Measurements from ENCODE around the gene SELENOP. TPM values are rescaled to one million over a fixed set of nuclear protein-coding genes. Genes with fewer than 3 reads are reported as not detected.

Gene SELENOP
- polyA plus RNA-seq, 2 donors, result 32.2 to 63.5 TPM

DNA sequence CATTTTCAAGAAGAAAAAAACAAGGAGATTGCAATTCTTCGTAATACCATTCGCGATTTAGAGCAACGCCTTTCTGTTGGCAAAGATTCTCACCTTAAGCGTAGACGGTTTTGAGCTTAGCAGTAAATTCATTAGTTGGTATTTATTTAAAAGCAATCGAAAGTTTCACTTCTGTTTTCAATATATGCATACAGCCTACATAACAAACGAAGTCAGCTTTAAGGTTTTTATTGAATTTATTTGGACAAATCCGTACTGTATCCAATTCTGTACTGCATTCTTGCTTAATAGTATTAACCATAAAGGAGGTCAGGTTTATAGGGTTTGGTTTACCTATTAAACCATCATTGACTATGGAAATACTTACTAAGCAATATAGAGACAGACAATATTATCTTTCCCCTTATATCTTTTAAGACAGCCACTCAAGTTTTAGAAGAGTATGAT, 12.0 kb downstream of the SELENOP start:
- no peaks in the 10 kb centered on the region for H3K4me1 ChIP-seq (ENCODE audit: control insufficient read depth in 2 of 2, insufficient read depth in 2 of 2, low read length in 1 of 2)
- no peaks in the 10 kb centered on the region for H3K27me3 ChIP-seq (ENCODE audit: control insufficient read depth in 1 of 2, insufficient read depth in 2 of 2, low read length in 2 of 2)
- peaks cover 0 to 5% of the 10 kb centered on the region in 2 donors for H3K36me3 ChIP-seq (ENCODE audit: control insufficient read depth in 2 of 2, insufficient read depth in 2 of 2, low read length in 1 of 2)
- WGBS, 2 donors, result 91 to 94% methylated on average over 9 of the region's 9 CpGs
- H3K9me3 ChIP-seq (ENCODE audit: control insufficient read depth in 2 of 2, insufficient read depth in 1 of 2, low read depth in 1 of 2, low read length in 1 of 2), result no peaks in the 10 kb centered on the region
- H3K4me3 ChIP-seq (ENCODE audit: low read depth in 1 of 2, low read length in 2 of 2), result no peak overlapping the region
- H3K27ac ChIP-seq (ENCODE audit: low read depth in 2 of 2, low read length in 1 of 2), result no peak overlapping the region

DNA sequence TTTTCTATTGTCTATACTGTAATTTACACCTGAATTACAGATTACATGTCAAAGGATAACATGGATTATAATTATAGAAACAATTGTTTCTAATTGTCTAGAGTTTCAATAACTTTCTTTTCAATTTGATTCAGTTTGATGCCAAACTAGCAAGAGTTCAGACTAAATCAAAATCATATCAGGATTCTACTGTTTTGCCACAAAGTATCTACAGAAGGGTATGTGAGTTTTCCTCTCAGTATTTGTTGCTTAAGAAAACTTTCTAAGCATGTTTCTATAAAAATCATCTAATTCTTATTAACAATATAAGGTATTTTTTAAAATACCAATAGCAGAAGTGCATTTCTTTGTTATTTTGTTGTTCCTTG, 12.5 kb downstream of the SELENOP start:
- Histone ChIP-seq H3K27ac (ENCODE audit: low read depth in 2 of 2, low read length in 1 of 2) (no peak overlapping the region), H3K4me3 (ENCODE audit: low read depth in 1 of 2, low read length in 2 of 2) (no peak overlapping the region), H3K36me3 (ENCODE audit: control insufficient read depth in 2 of 2, insufficient read depth in 2 of 2, low read length in 1 of 2) (peaks cover 0 to 5% of the 10 kb centered on the region in 2 donors), H3K27me3 (ENCODE audit: control insufficient read depth in 1 of 2, insufficient read depth in 2 of 2, low read length in 2 of 2) (no peaks in the 10 kb centered on the region), H3K4me1 (ENCODE audit: control insufficient read depth in 2 of 2, insufficient read depth in 2 of 2, low read length in 1 of 2) (no peaks in the 10 kb centered on the region), H3K9me3 (ENCODE audit: control insufficient read depth in 2 of 2, insufficient read depth in 1 of 2, low read depth in 1 of 2, low read length in 1 of 2) (no peaks in the 10 kb centered on the region)

DNA sequence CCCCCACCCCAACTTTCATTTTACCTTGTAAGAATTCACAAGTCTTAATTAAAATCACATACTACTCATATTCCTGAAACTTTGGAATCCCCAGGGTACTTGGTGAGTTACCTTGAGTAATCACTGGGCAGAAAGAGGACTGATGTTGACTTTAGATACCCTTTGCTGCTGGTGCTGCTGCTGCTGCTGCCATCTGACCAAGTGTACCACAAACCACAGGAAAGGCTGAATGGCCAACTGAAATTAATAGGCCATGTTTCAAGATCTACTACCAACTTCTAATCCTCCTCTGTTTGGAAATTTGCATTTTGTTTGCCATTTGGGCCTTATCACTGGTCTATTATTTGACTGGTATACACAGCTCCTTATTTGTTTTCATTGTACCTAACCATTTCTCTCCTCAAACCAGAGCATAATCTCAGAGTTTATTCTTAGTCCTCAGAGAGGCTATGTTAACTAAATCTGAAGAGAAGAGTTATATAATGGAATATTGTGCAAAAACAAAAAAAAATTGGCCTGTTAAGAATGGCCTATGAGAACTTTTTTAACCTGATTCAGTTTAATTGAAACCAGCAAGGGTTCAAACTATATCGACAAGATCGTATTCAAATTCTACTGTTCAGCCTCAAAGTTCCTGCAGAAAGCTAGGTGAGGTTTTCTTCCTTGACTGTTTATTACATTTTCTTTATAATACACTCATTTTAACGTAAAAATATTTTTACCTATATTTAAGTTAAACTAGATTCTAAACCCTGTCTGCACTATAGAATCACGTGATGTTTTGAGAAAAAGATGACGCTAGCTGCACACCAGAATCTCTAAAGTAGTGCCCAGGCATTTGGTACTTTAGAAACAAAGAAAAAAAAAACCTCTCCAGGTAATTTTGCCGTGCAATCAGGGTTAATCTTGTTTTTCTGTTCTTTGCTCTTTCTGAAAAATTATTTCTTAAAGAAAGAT, 13.1 kb downstream of the SELENOP start:
- Histone ChIP-seq H3K27ac (ENCODE audit: low read depth in 2 of 2, low read length in 1 of 2) (no peak overlapping the region), H3K27me3 (ENCODE audit: control insufficient read depth in 1 of 2, insufficient read depth in 2 of 2, low read length in 2 of 2) (no peaks in the 10 kb centered on the region), H3K4me1 (ENCODE audit: control insufficient read depth in 2 of 2, insufficient read depth in 2 of 2, low read length in 1 of 2) (no peaks in the 10 kb centered on the region), H3K36me3 (ENCODE audit: control insufficient read depth in 2 of 2, insufficient read depth in 2 of 2, low read length in 1 of 2) (peaks cover 0 to 5% of the 10 kb centered on the region in 2 donors), H3K4me3 (ENCODE audit: low read depth in 1 of 2, low read length in 2 of 2) (no peak overlapping the region), H3K9me3 (ENCODE audit: control insufficient read depth in 2 of 2, insufficient read depth in 1 of 2, low read depth in 1 of 2, low read length in 1 of 2) (no peaks in the 10 kb centered on the region)
- WGBS, 2 donors, result 90 to 92% methylated on average over 6 of the region's 6 CpGs

DNA sequence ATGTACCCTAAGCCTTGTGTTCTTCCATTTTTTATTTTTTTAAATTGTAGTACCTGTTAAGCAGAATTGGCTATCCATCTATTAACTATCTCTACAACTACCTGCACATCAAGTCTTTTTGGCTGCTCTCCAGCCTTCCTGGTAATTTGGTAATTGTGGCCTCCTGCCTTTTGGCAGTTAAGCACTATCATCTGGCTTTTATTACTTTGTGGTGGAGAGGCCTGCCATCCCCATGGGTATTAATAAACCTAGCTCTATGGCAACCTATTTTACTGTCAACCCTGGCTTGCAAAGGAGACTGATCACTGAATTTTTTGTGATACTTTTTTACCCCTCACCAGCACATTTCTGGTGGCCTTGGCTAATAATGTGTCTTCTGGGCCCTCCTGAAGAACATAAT, 20.5 kb downstream of the SELENOP start:
- H3K4me3 ChIP-seq (ENCODE audit: low read depth in 1 of 2, low read length in 2 of 2), result no peak overlapping the region
- H3K4me1 ChIP-seq (ENCODE audit: control insufficient read depth in 2 of 2, insufficient read depth in 2 of 2, low read length in 1 of 2), result no peaks in the 10 kb centered on the region
- no peaks in the 10 kb centered on the region for H3K27me3 ChIP-seq (ENCODE audit: control insufficient read depth in 1 of 2, insufficient read depth in 2 of 2, low read length in 2 of 2)
- no peak overlapping the region for H3K27ac ChIP-seq (ENCODE audit: low read depth in 2 of 2, low read length in 1 of 2)
- peaks cover 0 to 3% of the 10 kb centered on the region in 2 donors for H3K9me3 ChIP-seq (ENCODE audit: control insufficient read depth in 2 of 2, insufficient read depth in 1 of 2, low read depth in 1 of 2, low read length in 1 of 2)
- H3K36me3 ChIP-seq (ENCODE audit: control insufficient read depth in 2 of 2, insufficient read depth in 2 of 2, low read length in 1 of 2), result no peaks in the 10 kb centered on the region

DNA sequence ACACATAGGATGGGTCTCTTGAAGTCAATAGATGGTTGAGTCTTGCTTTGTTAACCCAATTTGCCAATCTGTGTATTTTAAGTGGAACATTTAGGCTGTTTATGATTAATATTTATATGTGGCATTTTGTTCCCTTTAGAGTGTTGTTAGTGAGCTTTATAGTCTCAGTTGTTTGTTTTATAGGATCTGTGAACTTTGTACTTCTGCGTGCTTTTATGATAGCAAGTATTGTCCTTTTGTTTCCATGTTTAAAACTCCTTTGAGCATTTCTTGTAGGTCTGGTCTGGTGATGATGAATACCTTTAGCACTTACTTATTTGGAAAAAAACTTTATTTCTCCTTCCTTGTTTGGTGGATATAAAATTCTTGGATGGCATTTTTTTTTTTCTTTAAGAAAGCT, 23.8 kb downstream of the SELENOP start:
- 82 to 86% methylated on average over 1 of the region's 1 CpG for WGBS, 2 donors
- Histone ChIP-seq H3K27ac (ENCODE audit: low read depth in 2 of 2, low read length in 1 of 2) (no peak overlapping the region), H3K9me3 (ENCODE audit: control insufficient read depth in 2 of 2, insufficient read depth in 1 of 2, low read depth in 1 of 2, low read length in 1 of 2) (peaks cover 0 to 3% of the 10 kb centered on the region in 2 donors), H3K4me3 (ENCODE audit: low read depth in 1 of 2, low read length in 2 of 2) (no peak overlapping the region), H3K27me3 (ENCODE audit: control insufficient read depth in 1 of 2, insufficient read depth in 2 of 2, low read length in 2 of 2) (no peaks in the 10 kb centered on the region), H3K4me1 (ENCODE audit: control insufficient read depth in 2 of 2, insufficient read depth in 2 of 2, low read length in 1 of 2) (no peaks in the 10 kb centered on the region), H3K36me3 (ENCODE audit: control insufficient read depth in 2 of 2, insufficient read depth in 2 of 2, low read length in 1 of 2) (no peaks in the 10 kb centered on the region)

DNA sequence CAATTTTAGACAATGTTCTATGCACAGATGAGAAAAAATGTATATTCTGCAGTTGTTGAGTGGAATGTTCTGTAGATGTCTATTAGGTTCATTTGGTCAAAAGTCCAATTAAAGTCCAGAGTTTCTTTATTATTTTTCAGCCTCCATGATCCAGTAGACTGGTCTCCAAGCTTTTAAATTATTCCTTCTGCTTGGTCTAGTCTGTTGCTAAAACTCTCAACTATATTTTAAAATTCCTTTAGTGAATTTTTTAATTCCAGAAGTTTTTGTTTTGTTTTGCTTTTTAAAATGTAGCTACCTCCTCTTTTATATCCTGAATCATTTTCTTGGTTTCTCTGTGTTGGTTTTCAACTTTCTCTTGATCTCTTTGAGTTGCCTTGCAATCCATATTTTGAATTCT, 24.6 kb downstream of the SELENOP start:
- Histone ChIP-seq H3K36me3 (ENCODE audit: control insufficient read depth in 2 of 2, insufficient read depth in 2 of 2, low read length in 1 of 2) (no peaks in the 10 kb centered on the region), H3K27ac (ENCODE audit: low read depth in 2 of 2, low read length in 1 of 2) (no peak overlapping the region), H3K4me3 (ENCODE audit: low read depth in 1 of 2, low read length in 2 of 2) (no peak overlapping the region), H3K9me3 (ENCODE audit: control insufficient read depth in 2 of 2, insufficient read depth in 1 of 2, low read depth in 1 of 2, low read length in 1 of 2) (peaks cover 0 to 3% of the 10 kb centered on the region in 2 donors), H3K4me1 (ENCODE audit: control insufficient read depth in 2 of 2, insufficient read depth in 2 of 2, low read length in 1 of 2) (no peaks in the 10 kb centered on the region), H3K27me3 (ENCODE audit: control insufficient read depth in 1 of 2, insufficient read depth in 2 of 2, low read length in 2 of 2) (no peaks in the 10 kb centered on the region)

DNA sequence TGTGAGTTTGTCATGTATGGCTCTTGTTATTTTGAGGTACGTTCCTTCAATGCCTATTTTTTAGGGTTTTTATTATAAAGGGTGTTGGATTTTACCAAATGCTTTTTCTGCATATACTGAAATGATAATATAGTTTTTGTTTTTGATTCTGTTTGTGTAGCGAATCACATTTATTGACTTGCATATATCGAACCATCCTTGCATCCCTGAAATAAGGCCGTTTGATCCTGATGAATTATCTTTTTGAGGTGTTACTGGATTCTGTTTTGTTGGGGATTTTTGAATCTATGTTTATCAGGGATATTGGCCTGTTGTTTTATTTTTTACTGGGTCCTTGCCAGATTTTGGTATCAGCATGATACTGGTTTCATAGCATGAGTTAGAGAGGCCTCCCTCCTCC, 25.9 kb downstream of the SELENOP start:
- Histone ChIP-seq H3K9me3 (ENCODE audit: control insufficient read depth in 2 of 2, insufficient read depth in 1 of 2, low read depth in 1 of 2, low read length in 1 of 2) (peaks cover 0 to 3% of the 10 kb centered on the region in 2 donors), H3K4me3 (ENCODE audit: low read depth in 1 of 2, low read length in 2 of 2) (no peak overlapping the region), H3K27me3 (ENCODE audit: control insufficient read depth in 1 of 2, insufficient read depth in 2 of 2, low read length in 2 of 2) (no peaks in the 10 kb centered on the region), H3K4me1 (ENCODE audit: control insufficient read depth in 2 of 2, insufficient read depth in 2 of 2, low read length in 1 of 2) (no peaks in the 10 kb centered on the region), H3K27ac (ENCODE audit: low read depth in 2 of 2, low read length in 1 of 2) (no peak overlapping the region), H3K36me3 (ENCODE audit: control insufficient read depth in 2 of 2, insufficient read depth in 2 of 2, low read length in 1 of 2) (no peaks in the 10 kb centered on the region)
- WGBS, 2 donors, result 93 to 95% methylated on average over 4 of the region's 4 CpGs

DNA sequence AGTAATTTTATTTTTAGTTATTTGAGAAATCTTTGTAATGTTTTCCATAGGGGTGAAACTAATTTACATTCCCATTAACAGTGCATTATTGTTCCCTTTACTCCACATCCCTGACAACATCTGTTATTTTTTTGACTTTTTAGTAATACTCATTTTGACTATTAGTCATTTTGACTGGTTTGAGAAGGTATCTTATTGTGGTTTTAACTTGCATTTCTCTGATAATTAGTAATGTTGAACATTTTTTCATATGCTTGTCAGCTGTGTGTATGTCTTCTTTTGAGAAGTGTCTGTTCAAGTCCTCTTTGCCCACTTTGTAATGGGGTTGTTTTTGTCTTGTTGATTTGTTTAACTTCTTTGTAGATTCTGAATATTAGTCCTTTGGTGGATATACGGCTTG, 27.6 kb downstream of the SELENOP start:
- 90 to 92% methylated on average over 1 of the region's 1 CpG for WGBS, 2 donors
- H3K27ac ChIP-seq (ENCODE audit: low read depth in 2 of 2, low read length in 1 of 2), result no peak overlapping the region
- no peaks in the 10 kb centered on the region for H3K4me1 ChIP-seq (ENCODE audit: control insufficient read depth in 2 of 2, insufficient read depth in 2 of 2, low read length in 1 of 2)
- no peaks in the 10 kb centered on the region for H3K27me3 ChIP-seq (ENCODE audit: control insufficient read depth in 1 of 2, insufficient read depth in 2 of 2, low read length in 2 of 2)
- no peaks in the 10 kb centered on the region for H3K36me3 ChIP-seq (ENCODE audit: control insufficient read depth in 2 of 2, insufficient read depth in 2 of 2, low read length in 1 of 2)
- no peak overlapping the region for H3K4me3 ChIP-seq (ENCODE audit: low read depth in 1 of 2, low read length in 2 of 2)
- peaks cover 0 to 3% of the 10 kb centered on the region in 2 donors for H3K9me3 ChIP-seq (ENCODE audit: control insufficient read depth in 2 of 2, insufficient read depth in 1 of 2, low read depth in 1 of 2, low read length in 1 of 2)

DNA sequence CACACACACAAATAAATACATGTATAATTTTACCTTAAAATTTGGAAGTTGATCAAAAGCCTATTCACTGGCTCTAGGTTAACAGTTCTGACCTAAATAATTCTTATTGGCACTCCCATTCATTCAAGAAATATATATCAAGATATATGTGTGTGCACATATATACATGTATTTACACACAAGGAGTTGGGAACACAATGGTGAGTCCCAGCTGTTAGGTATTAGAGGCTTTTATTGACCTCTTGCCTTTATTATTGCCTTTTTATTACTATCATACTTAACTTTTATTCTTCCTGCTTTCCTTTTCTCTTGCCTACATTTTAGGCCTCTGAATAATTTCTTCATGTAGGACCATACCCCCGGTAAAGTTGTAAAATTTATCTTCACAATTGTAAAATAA, 30.1 kb downstream of the SELENOP start:
- Histone ChIP-seq H3K27me3 (ENCODE audit: control insufficient read depth in 1 of 2, insufficient read depth in 2 of 2, low read length in 2 of 2) (no peaks in the 10 kb centered on the region), H3K9me3 (ENCODE audit: control insufficient read depth in 2 of 2, insufficient read depth in 1 of 2, low read depth in 1 of 2, low read length in 1 of 2) (no peaks in the 10 kb centered on the region), H3K4me1 (ENCODE audit: control insufficient read depth in 2 of 2, insufficient read depth in 2 of 2, low read length in 1 of 2) (no peaks in the 10 kb centered on the region), H3K36me3 (ENCODE audit: control insufficient read depth in 2 of 2, insufficient read depth in 2 of 2, low read length in 1 of 2) (no peaks in the 10 kb centered on the region), H3K27ac (ENCODE audit: low read depth in 2 of 2, low read length in 1 of 2) (no peak overlapping the region), H3K4me3 (ENCODE audit: low read depth in 1 of 2, low read length in 2 of 2) (no peak overlapping the region)
- 85 to 92% methylated on average over 1 of the region's 1 CpG for WGBS, 2 donors

DNA sequence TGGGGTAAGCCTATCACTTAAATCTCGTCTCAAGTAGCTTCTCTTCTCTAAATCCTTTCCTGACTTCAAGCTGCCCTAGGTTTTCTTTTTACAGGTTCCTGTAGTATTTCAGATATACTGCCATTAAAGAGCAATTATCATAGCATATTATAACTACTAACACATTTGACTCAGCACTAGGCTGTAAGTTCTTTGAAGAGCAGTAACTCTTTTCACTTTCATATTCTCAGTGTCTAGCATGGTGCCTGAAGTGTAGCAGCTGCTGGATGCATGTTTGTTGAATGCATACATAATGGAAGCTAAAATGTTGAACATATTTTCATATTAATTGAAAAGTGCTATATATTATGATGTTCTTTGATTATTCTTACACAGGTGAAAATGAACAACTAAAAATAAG, 32.6 kb downstream of the SELENOP start:
- Histone ChIP-seq H3K4me1 (ENCODE audit: control insufficient read depth in 2 of 2, insufficient read depth in 2 of 2, low read length in 1 of 2) (no peaks in the 10 kb centered on the region), H3K27me3 (ENCODE audit: control insufficient read depth in 1 of 2, insufficient read depth in 2 of 2, low read length in 2 of 2) (no peaks in the 10 kb centered on the region), H3K36me3 (ENCODE audit: control insufficient read depth in 2 of 2, insufficient read depth in 2 of 2, low read length in 1 of 2) (no peaks in the 10 kb centered on the region), H3K9me3 (ENCODE audit: control insufficient read depth in 2 of 2, insufficient read depth in 1 of 2, low read depth in 1 of 2, low read length in 1 of 2) (no peaks in the 10 kb centered on the region), H3K4me3 (ENCODE audit: low read depth in 1 of 2, low read length in 2 of 2) (no peak overlapping the region), H3K27ac (ENCODE audit: low read depth in 2 of 2, low read length in 1 of 2) (no peak overlapping the region)
- 78% methylated on average over 1 of the region's 1 CpG for WGBS, 2 donors

Data from esophagus (tissue), 2 donors.